Measurements from ENCODE around the gene PTPN1. TPM values are rescaled to one million over a fixed set of nuclear protein-coding genes. Genes with fewer than 3 reads are reported as not detected.
A peak's percentile ranks its signal among the peaks of the same experiment; 100 is the strongest.

The PTPN1 gene
- total and polyA plus RNA-seq, 2 of the 13 experiments (the other 11 are each of a cell fraction or from before 2014, with no cell fraction given) = 17.7 to 37.2 TPM

- TF ChIP-seq ZNF704 (CRISPR knock-in tag; IDR thresholded peaks at IDR 0.05; ENCODE audit: borderline replicate concordance) = peak; percentile 75; the same call in 1 of the 2 replicates
- TF ChIP-seq ZNF644 (CRISPR knock-in tag; IDR thresholded peaks at IDR 0.05; ENCODE audit: low read depth) = peak; percentile 52; the same call in 1 of the 2 replicates
- TF ChIP-seq UBTF (CRISPR knock-in tag; IDR thresholded peaks at IDR 0.05) = peak; percentile 51
- TF ChIP-seq RXRB (CRISPR knock-in tag; IDR thresholded peaks at IDR 0.05; ENCODE audit: borderline replicate concordance) = peak; percentile 58; the same call in 1 of the 2 replicates
- TF ChIP-seq HDAC1 (CRISPR knock-in tag; IDR thresholded peaks at IDR 0.05) = peak; percentile 80
- peak; percentile 75; the same call in 1 of the 2 replicates for TF ChIP-seq PAX8 (CRISPR knock-in tag; IDR thresholded peaks at IDR 0.05; ENCODE audit: borderline replicate concordance)
- TF ChIP-seq MBNL3 (CRISPR knock-in tag; conservative IDR thresholded peaks at IDR 0.05) = no peak
- TF ChIP-seq ZNF800 (CRISPR knock-in tag; IDR thresholded peaks at IDR 0.05) = 0 out of 2 replicates have a peak, but pooled peaks have one; percentile 63
- peak; percentile 85; the same call in 1 of the 2 replicates for TF ChIP-seq NFAT5 (CRISPR knock-in tag; IDR thresholded peaks at IDR 0.05)
- TF ChIP-seq ZNF543 (CRISPR knock-in tag; IDR thresholded peaks at IDR 0.05) = 0 out of 2 replicates have a peak, but pooled peaks have one; percentile 61
- TF ChIP-seq HNRNPL (IDR thresholded peaks at IDR 0.05; ENCODE audit: low read depth, low read length) = no peak
- no peak for TF ChIP-seq U2AF1 (optimal IDR thresholded peaks at IDR 0.05; ENCODE audit: low read depth, low read length)
- TF ChIP-seq ZNF136 (CRISPR knock-in tag; IDR thresholded peaks at IDR 0.05; ENCODE audit: low read depth) = no peak
- TF ChIP-seq ZNF431 (CRISPR knock-in tag; IDR thresholded peaks at IDR 0.05; ENCODE audit: borderline replicate concordance, low read depth) = no peak
- no peak for TF ChIP-seq MAF1 (CRISPR knock-in tag; IDR thresholded peaks at IDR 0.05; ENCODE audit: borderline replicate concordance)
- no peak for TF ChIP-seq NR3C1 (CRISPR knock-in tag; IDR thresholded peaks at IDR 0.05)
- TF ChIP-seq ZNF674 (CRISPR knock-in tag; IDR thresholded peaks at IDR 0.05; ENCODE audit: low read depth) = no peak
- TF ChIP-seq ZNF264 (CRISPR knock-in tag; IDR thresholded peaks at IDR 0.05) = peak; percentile 85
Observed at GRCh38 chr20:50478162-50478990, 31.8 kb upstream of the PTPN1 start (continued).
